HepG2 (cell line): ENCODE measurements around the gene DEGS1. TPM values are rescaled to one million over a fixed set of nuclear protein-coding genes. Genes with fewer than 3 reads are reported as not detected.

Source experiments
- ATAC-seq: fragments of 200-7000 bp; cut with Tn5 transposase; 3 replicates; pipeline ENCODE4 v1.9.1; 2020; ENCODE audit warnings: mild to moderate bottlenecking, moderate library complexity
- BruUV-seq: library from RNA; stranded (reverse); fragments of 400-500 nt; replicated peaks from 2 replicates; lab custom pipeline; 2021; lab: Mats Ljungman, UMichigan
- CTCF ChIA-PET: fragments of 300-600 bp; formaldehyde crosslinking; extraction: SDS; loops from one replicate; lab custom pipeline; 2021; ENCODE audit warnings: low total read pairs, inconsistent platforms, low intra/inter-chr PET ratio; lab: Yijun Ruan, JAX
- POLR2A ChIA-PET: fragments of 350-600 bp; sonication (Branson Sonifier 250); formaldehyde crosslinking; loops from one replicate; lab custom pipeline; 2020; ENCODE audit warnings: antibody characterized with exemption, inconsistent platforms; lab: Yijun Ruan, JAX
- DNase-seq: peaks from one replicate; pipeline ENCODE4 v3.0.0-alpha.2; 2015; ENCODE audit warnings: low spot score
- FAIRE-seq: peaks from 3 replicates; lab custom pipeline; 2011; peaks lifted over from hg19 to GRCh38; lab: Jason Lieb, UNC
- H2AFZ ChIP-seq: one replicate; pipeline ENCODE4 v1.6.1; 2011; ENCODE audit warnings: low read length, inconsistent platforms
- H3K27ac ChIP-seq: fragments of 300-600 bp; 3 replicates; pipeline ENCODE4 v1.8.0; 2011; ENCODE audit warnings: mixed run types, mild to moderate bottlenecking, mixed read lengths, low read length, inconsistent platforms; ENCODE audit not compliant: insufficient read depth; ENCODE audit errors: extremely low read length
- H3K27me3 ChIP-seq, 2 experiments: fragments of 200-600 bp in 1 of 2; 2 replicates in 1 of 2; 3 replicates in 1 of 2; pipeline versions ENCODE4 v1.6.0 to v1.8.0; 2011; ENCODE audit warnings: low read length in 2 of 2, mild to moderate bottlenecking in 2 of 2, moderate library complexity in 2 of 2, inconsistent platforms in 1 of 2; ENCODE audit not compliant: insufficient read depth in 2 of 2, control insufficient read depth in 1 of 2
- H3K36me3 ChIP-seq, 2 experiments: fragments of 200-600 bp in 1 of 2; replicated peaks in 1 of 2; 2 replicates in 1 of 2; 3 replicates in 1 of 2; pipeline versions ENCODE4 v1.5.1 to v1.8.0; 2011; ENCODE audit warnings: low read length in 2 of 2, inconsistent platforms in 1 of 2; ENCODE audit not compliant: insufficient read depth in 2 of 2, control insufficient read depth in 1 of 2
- H3K4me1 ChIP-seq: 2 replicates; pipeline ENCODE4 v1.5.1; 2012; ENCODE audit warnings: low read length, inconsistent platforms; ENCODE audit not compliant: insufficient read depth
- H3K4me2 ChIP-seq: 2 replicates; pipeline ENCODE4 v1.6.0; 2011; ENCODE audit warnings: low read depth, low read length, inconsistent platforms
- H3K4me3 ChIP-seq, 3 experiments: fragments of 200-600 bp in 1 of 3; sonication (generic), shearing (Covaris generic) in 1 of 3; replicated peaks in 1 of 3; 2 replicates each; pipeline ENCODE4 v1.5.1; 2011 to 2016; ENCODE audit warnings: low read length in 3 of 3, inconsistent platforms in 2 of 3, low read depth in 2 of 3, mild to moderate bottlenecking in 2 of 3, control low read depth in 1 of 3, mixed read lengths in 1 of 3; ENCODE audit not compliant: insufficient read depth in 1 of 3
- H3K79me2 ChIP-seq: one replicate; pipeline ENCODE4 v1.6.1; 2011; ENCODE audit warnings: low read length, inconsistent platforms; ENCODE audit not compliant: insufficient read depth
- H3K9ac ChIP-seq: 2 replicates; pipeline ENCODE4 v1.6.0; 2011; ENCODE audit warnings: mild to moderate bottlenecking, low read depth, low read length, inconsistent platforms; ENCODE audit not compliant: insufficient read depth
- H3K9me3 ChIP-seq: 2 replicates; pipeline ENCODE4 v1.5.1; 2012; ENCODE audit warnings: mild to moderate bottlenecking, low read length
- H4K20me1 ChIP-seq: 2 replicates; pipeline ENCODE4 v1.6.0; 2011; ENCODE audit warnings: inconsistent platforms, mild to moderate bottlenecking, low read length, moderate library complexity; ENCODE audit not compliant: insufficient read depth
- DDIT3 ChIP-seq: sonication (generic); formaldehyde crosslinking; IDR thresholded peaks from 2 replicates; pipeline ENCODE4 v1.4.0; 2020; ENCODE audit warnings: mild to moderate bottlenecking, missing genetic modification reagents
- FOXO4 ChIP-seq: sonication (generic); formaldehyde crosslinking; conservative IDR thresholded peaks from 2 replicates; pipeline ENCODE4 v1.8.1; 2023; ENCODE audit warnings: missing genetic modification reagents
- JARID2 ChIP-seq: sonication (generic); formaldehyde crosslinking; IDR thresholded peaks from 2 replicates; pipeline ENCODE4 v1.8.1; 2023; ENCODE audit warnings: missing genetic modification reagents, inconsistent platforms; ENCODE audit not compliant: insufficient replicate concordance
- JUNB ChIP-seq: sonication (generic); formaldehyde crosslinking; IDR thresholded peaks from 2 replicates; pipeline ENCODE4 v1.8.0; 2022; ENCODE audit warnings: missing genetic modification reagents, mild to moderate bottlenecking, borderline replicate concordance
- KAT7 ChIP-seq: IDR thresholded peaks from 2 replicates; pipeline ENCODE4 v1.6.1; 2018; ENCODE audit warnings: borderline replicate concordance, missing compliant biosample characterization
- NFATC3 ChIP-seq: sonication (generic); formaldehyde crosslinking; IDR thresholded peaks from 2 replicates; pipeline ENCODE4 v1.5.1; 2020; ENCODE audit warnings: mild to moderate bottlenecking, missing genetic modification reagents
- NFYC ChIP-seq: IDR thresholded peaks from 2 replicates; pipeline ENCODE4 v1.6.1; 2016; ENCODE audit warnings: missing genetic modification reagents, missing compliant biosample characterization
- SMAD9 ChIP-seq: sonication (generic); formaldehyde crosslinking; IDR thresholded peaks from 2 replicates; pipeline ENCODE4 v1.5.1; 2020; ENCODE audit warnings: mild to moderate bottlenecking, missing genetic modification reagents
- SP5 ChIP-seq: IDR thresholded peaks from 2 replicates; pipeline ENCODE4 v1.6.1; 2016; ENCODE audit warnings: low read depth, borderline replicate concordance
- TRIM24 ChIP-seq: sonication (generic); formaldehyde crosslinking; IDR thresholded peaks from 2 replicates; pipeline ENCODE4 v1.8.0; 2022; ENCODE audit warnings: mild to moderate bottlenecking, missing genetic modification reagents
- ZNF33B ChIP-seq: sonication (generic); formaldehyde crosslinking; IDR thresholded peaks from 2 replicates; pipeline ENCODE4 v1.5.1; 2020; ENCODE audit warnings: mild to moderate bottlenecking, missing genetic modification reagents
- ZZZ3 ChIP-seq: sonication (generic); formaldehyde crosslinking; IDR thresholded peaks from 2 replicates; pipeline ENCODE4 v1.4.0; 2020; ENCODE audit warnings: missing genetic modification reagents, mild to moderate bottlenecking, borderline replicate concordance
- WGBS: methylation state at CpG from one replicate; pipeline ENCODE4 v1.1.6; 2017; ENCODE audit warnings: low lambda C conversion rate; 5-methylcytosine and 5-hydroxymethylcytosine counted together
- in situ Hi-C: cut with HindIII; loops from 2 replicates; pipeline ENCODE4 v1.10.0; 2017; ENCODE audit warnings: low pct_unique_long_range_greater_than_20kb; ENCODE audit not compliant: extremely low pct_ligation_motif_present
- intact Hi-C: fragments of 100-400 bp; cut with micrococcal nuclease; formaldehyde crosslinking; loops from one replicate; pipeline ENCODE4 v1.10.0; 2022; ENCODE audit not compliant: unreplicated experiment
- polyA plus RNA-seq, 8 experiments: library from polyadenylated mRNA; depleted of rRNA in 3 of 8; stranded (reverse) in 7 of 8; unstranded in 1 of 8; fragments of >200 nt; fragmentation: Illumina TruSeq in 4 of 8; extraction: Trizol in 4 of 8; gene quantifications; 2 replicates each; pipeline versions ENCODE4 v1.2.1 to v1.2.3, GENCODE V29; 2011 to 2016; ENCODE audit warnings: low read depth in 4 of 8, missing spikeins in 1 of 8, mixed read lengths in 1 of 8; ENCODE audit not compliant: insufficient read depth in 1 of 8
- total RNA-seq, 5 experiments: library from RNA; depleted of rRNA; stranded (reverse); fragments of >200 nt; fragmentation: Illumina TruSeq; extraction: Trizol; gene quantifications; 2 replicates each; pipeline ENCODE4 v1.2.3, GENCODE V29; 2016; ENCODE audit warnings: low read depth in 1 of 5
- TF ChIP-seq, protein P1 (sequence below): sonication (generic); formaldehyde crosslinking; IDR thresholded peaks from 2 replicates; pipeline ENCODE4 v1.8.1; 2023; ENCODE audit warnings: missing genetic modification reagents, mild to moderate bottlenecking, borderline replicate concordance
- TF ChIP-seq, protein P2 (sequence below): sonication (generic); formaldehyde crosslinking; IDR thresholded peaks from 2 replicates; pipeline ENCODE4 v1.5.1; 2020; ENCODE audit warnings: mild to moderate bottlenecking, missing genetic modification reagents, moderate library complexity
- TF ChIP-seq, protein P3 (sequence below): sonication (generic); formaldehyde crosslinking; IDR thresholded peaks from 2 replicates; pipeline ENCODE4 v1.9.0; 2021; ENCODE audit warnings: missing genetic modification reagents, borderline replicate concordance

The DEGS1 gene
- total and polyA plus RNA-seq, 2 of the 13 experiments (the other 11 are each of a cell fraction or from before 2014, with no cell fraction given): 18.1 to 35.9 TPM

DNA sequence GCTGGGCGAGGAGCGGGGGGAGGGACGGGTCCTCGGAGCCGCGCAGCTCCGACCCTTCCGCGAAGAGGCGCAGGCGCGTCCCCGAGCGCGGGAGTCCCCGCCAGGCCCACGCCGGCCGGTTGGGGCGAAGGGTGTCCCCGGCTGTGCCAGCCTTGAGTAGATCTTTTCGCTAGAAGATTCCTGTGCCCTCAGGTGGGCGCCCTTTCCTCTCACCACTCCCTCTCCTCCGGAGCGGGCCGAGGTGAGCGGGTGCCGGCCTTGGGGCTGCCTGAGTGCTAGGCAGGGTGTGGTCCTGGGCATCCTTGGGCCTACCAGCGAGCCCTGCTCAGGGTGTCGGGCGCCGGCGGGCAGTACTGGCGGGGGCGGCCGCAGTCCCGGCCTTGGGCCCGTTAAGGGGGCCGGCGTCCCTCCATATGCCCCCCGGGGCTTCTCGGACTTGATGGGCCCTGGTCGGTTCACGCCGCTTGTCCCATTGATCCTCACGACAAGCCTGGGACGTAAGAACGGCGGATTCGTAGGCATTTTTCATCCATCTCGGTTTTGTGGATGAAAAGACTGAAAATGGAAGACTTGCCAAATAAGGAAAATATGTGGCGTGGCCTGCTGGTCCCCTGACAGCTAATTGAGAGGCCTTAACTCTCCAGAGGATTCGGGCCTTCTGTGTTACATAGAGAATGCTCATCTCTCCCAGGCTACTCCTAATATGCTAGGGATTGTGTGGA is 712 bp downstream of the DEGS1 start:
- DNase-seq (peak; percentile 15), FAIRE-seq (peak; percentile 46), ATAC-seq (peak; percentile 72)
- peak overlapping the region; percentile 67 for H3K27ac ChIP-seq
- H3K4me1 ChIP-seq: peaks cover 36% of the 10 kb centered on the region
- H3K79me2 ChIP-seq: peaks cover 9% of the 10 kb centered on the region
- peak overlapping the region; percentile 69 for H3K4me2 ChIP-seq
- BruUV-seq: TSS peak; percentile 51
- 0 out of 2 replicates have a peak, but pooled peaks cover 4% of the 10 kb centered on the region for H4K20me1 ChIP-seq
- H3K27me3 ChIP-seq: no peaks in the 10 kb centered on the region
- no peaks in the 10 kb centered on the region for H3K9me3 ChIP-seq
- intact Hi-C loops (no loop called here), in situ Hi-C loops (no loop called here)
- WGBS: 6% methylated on average over 20 of the region's 53 CpGs
- peak overlapping the region; percentile 60 to 89 (median 87) for H3K4me3 ChIP-seq
- CTCF ChIA-PET: no interaction called here
- POLR2A ChIA-PET: interaction anchor here (1.1 to 2.3 kb wide), 2 partner anchors 9 to 22 kb away, joined by 4 to 17 read pairs; no protein-coding TSS in a partner anchor
- no peak overlapping the region for H2AFZ ChIP-seq
- H3K36me3 ChIP-seq: no peaks in the 10 kb centered on the region
- peak overlapping the region; percentile 77 for H3K9ac ChIP-seq
- no peak for TF ChIP-seq NFYC (CRISPR knock-in tag)
- TF ChIP-seq SMAD9 (CRISPR knock-in tag): 0 out of 2 replicates have a peak, but pooled peaks have one; percentile 67
- TF ChIP-seq NFATC3 (CRISPR knock-in tag): no peak
- no peak for TF ChIP-seq ZZZ3 (CRISPR knock-in tag)
- TF ChIP-seq, protein P1, sequence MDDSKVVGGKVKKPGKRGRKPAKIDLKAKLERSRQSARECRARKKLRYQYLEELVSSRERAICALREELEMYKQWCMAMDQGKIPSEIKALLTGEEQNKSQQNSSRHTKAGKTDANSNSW (CRISPR knock-in tag): no peak; the same call in 1 of the 2 replicates
- no peak for TF ChIP-seq JARID2 (CRISPR knock-in tag)
- TF ChIP-seq SP5 (CRISPR knock-in tag): no peak
- no peak for TF ChIP-seq JUNB
- no peak for TF ChIP-seq DDIT3 (CRISPR knock-in tag)
- TF ChIP-seq KAT7 (CRISPR knock-in tag): no peak
- TF ChIP-seq TRIM24 (CRISPR knock-in tag): no peak
- TF ChIP-seq, protein P2, sequence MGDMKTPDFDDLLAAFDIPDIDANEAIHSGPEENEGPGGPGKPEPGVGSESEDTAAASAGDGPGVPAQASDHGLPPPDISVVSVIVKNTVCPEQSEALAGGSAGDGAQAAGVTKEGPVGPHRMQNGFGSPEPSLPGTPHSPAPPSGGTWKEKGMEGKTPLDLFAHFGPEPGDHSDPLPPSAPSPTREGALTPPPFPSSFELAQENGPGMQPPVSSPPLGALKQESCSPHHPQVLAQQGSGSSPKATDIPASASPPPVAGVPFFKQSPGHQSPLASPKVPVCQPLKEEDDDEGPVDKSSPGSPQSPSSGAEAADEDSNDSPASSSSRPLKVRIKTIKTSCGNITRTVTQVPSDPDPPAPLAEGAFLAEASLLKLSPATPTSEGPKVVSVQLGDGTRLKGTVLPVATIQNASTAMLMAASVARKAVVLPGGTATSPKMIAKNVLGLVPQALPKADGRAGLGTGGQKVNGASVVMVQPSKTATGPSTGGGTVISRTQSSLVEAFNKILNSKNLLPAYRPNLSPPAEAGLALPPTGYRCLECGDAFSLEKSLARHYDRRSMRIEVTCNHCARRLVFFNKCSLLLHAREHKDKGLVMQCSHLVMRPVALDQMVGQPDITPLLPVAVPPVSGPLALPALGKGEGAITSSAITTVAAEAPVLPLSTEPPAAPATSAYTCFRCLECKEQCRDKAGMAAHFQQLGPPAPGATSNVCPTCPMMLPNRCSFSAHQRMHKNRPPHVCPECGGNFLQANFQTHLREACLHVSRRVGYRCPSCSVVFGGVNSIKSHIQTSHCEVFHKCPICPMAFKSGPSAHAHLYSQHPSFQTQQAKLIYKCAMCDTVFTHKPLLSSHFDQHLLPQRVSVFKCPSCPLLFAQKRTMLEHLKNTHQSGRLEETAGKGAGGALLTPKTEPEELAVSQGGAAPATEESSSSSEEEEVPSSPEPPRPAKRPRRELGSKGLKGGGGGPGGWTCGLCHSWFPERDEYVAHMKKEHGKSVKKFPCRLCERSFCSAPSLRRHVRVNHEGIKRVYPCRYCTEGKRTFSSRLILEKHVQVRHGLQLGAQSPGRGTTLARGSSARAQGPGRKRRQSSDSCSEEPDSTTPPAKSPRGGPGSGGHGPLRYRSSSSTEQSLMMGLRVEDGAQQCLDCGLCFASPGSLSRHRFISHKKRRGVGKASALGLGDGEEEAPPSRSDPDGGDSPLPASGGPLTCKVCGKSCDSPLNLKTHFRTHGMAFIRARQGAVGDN (CRISPR knock-in tag): peak; percentile 73
- TF ChIP-seq FOXO4 (CRISPR knock-in tag): 0 out of 2 replicates have a peak, but pooled peaks have one; percentile 73
- no peak; the same call in 1 of the 2 replicates for TF ChIP-seq ZNF33B (CRISPR knock-in tag)
- TF ChIP-seq, protein P3, sequence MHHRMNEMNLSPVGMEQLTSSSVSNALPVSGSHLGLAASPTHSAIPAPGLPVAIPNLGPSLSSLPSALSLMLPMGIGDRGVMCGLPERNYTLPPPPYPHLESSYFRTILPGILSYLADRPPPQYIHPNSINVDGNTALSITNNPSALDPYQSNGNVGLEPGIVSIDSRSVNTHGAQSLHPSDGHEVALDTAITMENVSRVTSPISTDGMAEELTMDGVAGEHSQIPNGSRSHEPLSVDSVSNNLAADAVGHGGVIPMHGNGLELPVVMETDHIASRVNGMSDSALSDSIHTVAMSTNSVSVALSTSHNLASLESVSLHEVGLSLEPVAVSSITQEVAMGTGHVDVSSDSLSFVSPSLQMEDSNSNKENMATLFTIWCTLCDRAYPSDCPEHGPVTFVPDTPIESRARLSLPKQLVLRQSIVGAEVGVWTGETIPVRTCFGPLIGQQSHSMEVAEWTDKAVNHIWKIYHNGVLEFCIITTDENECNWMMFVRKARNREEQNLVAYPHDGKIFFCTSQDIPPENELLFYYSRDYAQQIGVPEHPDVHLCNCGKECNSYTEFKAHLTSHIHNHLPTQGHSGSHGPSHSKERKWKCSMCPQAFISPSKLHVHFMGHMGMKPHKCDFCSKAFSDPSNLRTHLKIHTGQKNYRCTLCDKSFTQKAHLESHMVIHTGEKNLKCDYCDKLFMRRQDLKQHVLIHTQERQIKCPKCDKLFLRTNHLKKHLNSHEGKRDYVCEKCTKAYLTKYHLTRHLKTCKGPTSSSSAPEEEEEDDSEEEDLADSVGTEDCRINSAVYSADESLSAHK (CRISPR knock-in tag): no peak
